GM10266 (cell line): ENCODE data around the gene HHATL.

ENCODE experiments used
- DNase-seq: peaks from one replicate; pipeline ENCODE4 v3.0.0; 2012; ENCODE audit errors: extremely low spot score
- TF ChIP-seq, protein P1 (sequence below): IDR thresholded peaks from 2 replicates; pipeline ENCODE4 v1.5.1; 2012; ENCODE audit warnings: mild to moderate bottlenecking, low read depth; ENCODE audit not compliant: control insufficient read depth, insufficient read depth; ENCODE audit errors: missing control alignments

The HHATL gene

DNA sequence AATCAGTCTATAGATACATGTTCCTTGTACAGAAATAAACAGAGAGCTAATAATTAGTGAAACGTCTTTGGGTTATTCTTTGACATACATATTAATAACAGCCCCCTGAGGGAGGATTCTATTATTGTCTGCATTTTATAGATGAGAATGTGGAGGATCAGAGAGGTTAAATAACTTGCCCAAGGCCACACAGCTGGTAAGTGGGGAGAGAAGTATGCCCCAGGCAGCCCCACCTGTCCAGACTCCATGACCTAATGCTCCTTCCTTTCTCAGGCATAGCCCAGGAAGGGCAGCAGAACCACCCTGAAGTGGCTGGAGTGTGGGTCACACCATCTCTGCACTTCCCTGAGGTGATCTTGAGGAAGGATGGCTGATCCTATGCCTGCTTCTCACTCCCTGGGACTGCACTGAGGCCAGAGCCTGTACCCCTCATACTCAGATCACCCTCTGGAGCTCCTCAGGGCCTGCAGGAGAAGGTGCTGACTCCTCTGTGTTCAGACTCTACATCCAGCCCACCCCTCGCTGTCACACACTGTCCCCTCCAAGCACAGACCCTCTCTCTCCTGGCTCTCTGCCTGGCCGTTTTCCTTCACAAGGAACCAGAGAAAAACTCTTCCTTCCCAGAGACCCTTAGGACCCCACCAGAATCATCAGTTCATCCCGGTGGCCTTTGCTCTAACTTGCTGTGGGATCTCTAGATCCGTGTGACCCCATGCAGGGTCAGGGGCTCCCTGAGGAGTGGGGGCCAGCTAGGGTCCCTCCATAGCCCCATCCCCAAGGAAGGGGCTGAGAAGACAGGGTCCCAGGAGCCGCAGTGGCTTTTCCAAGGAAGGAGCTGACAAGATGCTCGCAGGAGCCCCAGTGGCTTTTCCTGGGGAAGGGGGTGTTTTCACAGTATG, 4.4 kb upstream of the HHATL start:
- TF ChIP-seq, protein P1, sequence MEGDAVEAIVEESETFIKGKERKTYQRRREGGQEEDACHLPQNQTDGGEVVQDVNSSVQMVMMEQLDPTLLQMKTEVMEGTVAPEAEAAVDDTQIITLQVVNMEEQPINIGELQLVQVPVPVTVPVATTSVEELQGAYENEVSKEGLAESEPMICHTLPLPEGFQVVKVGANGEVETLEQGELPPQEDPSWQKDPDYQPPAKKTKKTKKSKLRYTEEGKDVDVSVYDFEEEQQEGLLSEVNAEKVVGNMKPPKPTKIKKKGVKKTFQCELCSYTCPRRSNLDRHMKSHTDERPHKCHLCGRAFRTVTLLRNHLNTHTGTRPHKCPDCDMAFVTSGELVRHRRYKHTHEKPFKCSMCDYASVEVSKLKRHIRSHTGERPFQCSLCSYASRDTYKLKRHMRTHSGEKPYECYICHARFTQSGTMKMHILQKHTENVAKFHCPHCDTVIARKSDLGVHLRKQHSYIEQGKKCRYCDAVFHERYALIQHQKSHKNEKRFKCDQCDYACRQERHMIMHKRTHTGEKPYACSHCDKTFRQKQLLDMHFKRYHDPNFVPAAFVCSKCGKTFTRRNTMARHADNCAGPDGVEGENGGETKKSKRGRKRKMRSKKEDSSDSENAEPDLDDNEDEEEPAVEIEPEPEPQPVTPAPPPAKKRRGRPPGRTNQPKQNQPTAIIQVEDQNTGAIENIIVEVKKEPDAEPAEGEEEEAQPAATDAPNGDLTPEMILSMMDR = no peak
- no peak for DNase-seq

DNA sequence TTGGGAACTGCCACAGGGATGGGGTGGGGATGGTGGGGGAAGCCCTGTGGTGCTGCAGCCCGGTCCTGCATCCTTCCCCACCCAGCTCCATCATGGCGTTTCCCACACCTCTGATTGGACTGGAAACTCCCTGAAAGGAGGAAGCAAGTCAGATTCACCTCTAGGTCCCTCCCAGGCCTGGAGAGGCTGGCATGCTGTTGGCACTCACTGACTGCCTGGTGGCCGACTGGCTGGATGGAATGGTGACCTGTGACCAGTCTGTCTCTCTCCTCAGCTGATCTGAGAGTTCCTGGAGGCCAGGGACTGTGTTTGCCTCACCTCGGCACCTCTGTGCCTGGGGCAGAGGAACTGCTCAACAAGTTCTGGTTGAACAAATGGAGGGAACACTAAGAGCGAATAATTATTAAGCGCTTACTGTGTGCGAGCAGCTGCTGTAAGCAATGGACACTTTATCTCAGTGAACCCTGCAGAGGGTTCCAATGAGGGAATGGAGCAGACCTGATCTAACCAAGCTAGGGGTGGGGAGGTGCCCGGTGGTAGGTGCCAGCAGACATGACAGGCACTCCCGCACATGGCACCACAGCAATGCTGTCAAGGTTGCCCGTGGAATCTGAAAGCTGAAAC, 3.5 kb upstream of the HHATL start:
- TF ChIP-seq, protein P1 = no peak
- DNase-seq = no peak

DNA sequence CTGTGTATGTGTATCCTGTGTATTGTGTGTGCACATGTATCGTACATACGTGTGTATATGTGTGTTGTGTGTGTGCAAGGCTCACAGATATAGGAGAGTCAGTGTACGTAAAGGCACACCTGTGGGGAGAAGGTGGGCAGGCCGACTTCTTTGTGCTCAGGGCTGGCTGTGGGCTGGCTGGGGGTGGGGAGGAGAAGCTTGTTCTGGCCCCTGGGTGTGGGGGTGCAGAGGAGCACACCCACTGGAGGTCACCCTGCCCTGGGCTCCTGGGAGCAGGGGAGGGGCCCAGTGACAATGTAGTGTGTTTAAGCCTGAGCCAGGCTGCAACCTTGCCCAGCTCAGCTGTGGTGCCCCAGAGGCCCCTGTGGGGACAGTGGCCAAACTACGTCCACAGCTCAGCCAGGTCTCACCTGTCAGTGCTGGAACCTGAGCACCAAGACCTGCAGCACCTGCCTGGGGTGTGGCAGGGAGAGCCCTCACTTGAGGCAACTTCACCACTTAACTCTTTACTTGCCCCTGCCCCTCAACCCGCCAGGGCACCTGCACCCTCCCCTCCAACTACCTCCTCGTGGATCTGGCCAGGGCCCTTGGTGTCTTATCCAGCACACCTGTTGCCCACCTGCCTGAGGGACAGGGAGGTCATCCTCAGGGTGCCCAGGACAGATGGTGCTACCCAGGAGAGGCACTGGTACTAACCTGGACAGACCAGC, 2.6 kb upstream of the HHATL start:
- TF ChIP-seq, protein P1 = no peak
- DNase-seq = no peak

DNA sequence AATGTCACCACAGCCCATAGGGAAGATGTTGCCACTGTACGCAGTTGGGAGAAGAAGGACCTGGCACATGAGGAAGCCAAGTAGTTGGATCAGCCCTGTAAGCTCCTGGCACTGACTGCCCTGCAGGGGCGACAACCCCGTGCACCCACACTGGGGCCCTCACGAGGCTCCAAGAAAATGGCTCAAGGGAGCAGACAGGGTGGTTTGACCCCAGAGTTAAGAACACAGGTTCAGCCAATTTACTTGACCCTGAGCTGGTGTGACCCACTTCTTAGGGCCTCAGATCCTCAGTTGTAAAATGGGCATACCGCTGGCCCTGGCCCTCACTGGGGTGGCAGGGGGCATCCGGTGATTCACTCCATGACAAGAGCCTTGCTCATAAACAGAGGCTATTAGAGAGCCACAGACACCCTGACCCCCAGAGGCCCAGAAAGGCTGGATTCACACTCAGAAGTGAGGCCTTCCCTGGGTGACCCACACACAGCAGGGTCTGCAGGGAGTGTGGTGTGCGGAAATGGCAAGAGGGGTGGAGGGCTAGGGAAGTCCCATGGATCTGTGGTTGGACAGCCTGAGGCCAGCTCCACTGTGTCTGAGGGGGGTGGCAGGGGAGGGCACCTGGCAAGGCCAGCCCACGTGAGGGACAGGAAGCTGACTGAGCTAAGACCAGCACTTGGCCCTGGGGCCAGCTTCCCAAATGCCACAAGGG, 1.7 kb upstream of the HHATL start:
- TF ChIP-seq, protein P1 = no peak
- DNase-seq = no peak

DNA sequence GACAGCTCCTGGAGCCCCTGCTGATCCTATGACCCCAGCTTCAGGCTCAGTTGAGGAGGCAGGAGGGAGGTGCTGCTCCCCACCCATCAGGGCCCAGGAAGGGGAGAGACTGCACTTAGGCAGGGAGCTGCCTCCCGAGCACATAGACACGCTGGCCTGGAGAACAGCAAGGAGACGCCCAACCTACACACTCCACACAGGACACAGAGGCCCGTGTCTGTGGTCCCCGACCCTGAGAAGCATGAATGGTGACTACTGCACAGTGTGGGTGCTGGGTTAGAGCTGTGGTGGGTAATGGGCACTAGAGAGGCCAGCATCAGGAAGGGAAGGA, 1.1 kb upstream of the HHATL start:
- TF ChIP-seq, protein P1 = no peak

DNA sequence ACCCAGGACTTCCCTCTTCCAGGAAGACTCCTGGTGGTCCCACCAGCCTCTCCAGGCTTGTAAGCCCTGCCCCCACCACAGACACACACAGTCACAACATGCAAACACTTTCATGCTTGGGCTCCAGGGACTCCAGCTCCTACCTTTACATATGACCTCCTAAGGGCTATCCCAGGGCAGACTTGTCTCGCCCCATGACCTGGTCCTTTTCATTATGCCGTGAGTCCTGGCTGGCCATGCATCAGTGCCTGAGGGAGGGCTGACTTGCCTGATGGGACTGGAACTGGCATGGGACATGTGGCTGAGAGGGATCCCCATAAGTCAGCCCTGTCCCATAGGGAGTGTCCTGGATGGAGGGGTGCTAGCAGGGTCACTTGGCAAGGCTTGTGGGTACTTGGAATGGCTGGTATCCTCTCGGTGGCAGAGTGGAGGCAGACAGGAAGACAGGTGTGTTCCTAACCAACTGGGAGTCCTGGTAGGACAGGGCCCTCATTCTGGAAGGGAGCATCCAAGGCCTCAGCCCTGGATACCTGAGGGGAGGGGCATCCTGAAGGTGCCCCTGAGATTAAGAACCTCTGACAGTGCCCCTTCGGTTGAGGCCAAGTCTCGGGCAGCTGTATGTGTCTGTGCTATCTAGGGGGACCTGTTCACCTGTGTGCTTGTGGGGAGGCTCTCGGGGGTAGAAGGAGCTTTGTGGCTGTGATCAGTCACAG, 540 bp upstream of the HHATL start:
- TF ChIP-seq, protein P1 = no peak
- DNase-seq = no peak

More for the DNA sequence above, 1.1 kb upstream of the HHATL start:
- no peak for DNase-seq
